C4-2B (cell line): Measurements from ENCODE around the gene FAM162A.

Experiments
- CTCF ChIP-seq: fragments of 450-650 bp; conservative IDR thresholded peaks from 2 replicates; pipeline ENCODE4 v1.5.1; 2017; ENCODE audit warnings: mild to moderate bottlenecking
- ZFX ChIP-seq: fragments of 450-650 bp; IDR thresholded peaks from 2 replicates; pipeline ENCODE4 v1.6.1; 2017

- TF ChIP-seq CTCF: peak; percentile 93
- no peak for TF ChIP-seq ZFX
Observed at GRCh38 chr3:122392868-122393844, 9.2 kb downstream of the FAM162A start.
